OCI-LY7 (cell line): ENCODE data around the gene TM9SF1. TPM values are rescaled to one million over a fixed set of nuclear protein-coding genes. Genes with fewer than 3 reads are reported as not detected.

Source experiments
- BruUV-seq: library from RNA; stranded (reverse); fragments of 400-500 nt; replicated peaks from 2 replicates; lab custom pipeline; 2021; lab: Mats Ljungman, UMichigan
- CTCF ChIA-PET: fragments of 300-600 bp; sonication (Branson Sonifier 250); formaldehyde crosslinking; loops from one replicate; lab custom pipeline; 2022; ENCODE audit warnings: antibody characterized with exemption; ENCODE audit not compliant: unreplicated experiment; lab: Charles Lee
- POLR2A ChIA-PET: fragments of 300-600 bp; sonication (Branson Sonifier 250); formaldehyde crosslinking; loops from one replicate; lab custom pipeline; 2022; ENCODE audit warnings: antibody characterized with exemption; lab: Charles Lee
- DNase-seq: peaks from one replicate; pipeline ENCODE4 v3.0.0-alpha.2; 2015; ENCODE audit warnings: low spot score
- H2AFZ ChIP-seq: fragments of 200-600 bp; sonication (generic), shearing (Covaris generic); 2 replicates; pipeline ENCODE4 v1.6.1; 2014; ENCODE audit warnings: mild to moderate bottlenecking, antibody characterized with exemption, low read length, moderate library complexity
- H3K27ac ChIP-seq: fragments of 200-600 bp; sonication (generic); 2 replicates; pipeline ENCODE4 v1.5.1; 2014; ENCODE audit warnings: mixed run types, low read depth, mild to moderate bottlenecking, moderate library complexity, low read length, inconsistent platforms; ENCODE audit not compliant: poor library complexity, severe bottlenecking
- H3K36me3 ChIP-seq: fragments of 200-600 bp; sonication (generic); 2 replicates; pipeline ENCODE4 v1.6.1; 2014; ENCODE audit warnings: mild to moderate bottlenecking, antibody characterized with exemption, low read length, moderate library complexity, mixed read lengths; ENCODE audit not compliant: insufficient read depth
- H3K4me1 ChIP-seq: fragments of 200-600 bp; sonication (generic); 2 replicates; pipeline ENCODE4 v1.5.1; 2014; ENCODE audit warnings: mild to moderate bottlenecking, low read length; ENCODE audit not compliant: insufficient read depth, poor library complexity, severe bottlenecking
- H3K4me2 ChIP-seq: fragments of 200-600 bp; sonication (generic); 2 replicates; pipeline ENCODE4 v1.6.1; 2014; ENCODE audit warnings: mild to moderate bottlenecking, low read length
- H3K4me3 ChIP-seq: fragments of 200-600 bp; sonication (generic); 2 replicates; pipeline ENCODE4 v1.5.1; 2014; ENCODE audit warnings: mild to moderate bottlenecking, low read depth, low read length; ENCODE audit not compliant: poor library complexity, severe bottlenecking
- H3K79me2 ChIP-seq: fragments of 200-600 bp; sonication (generic); 2 replicates; pipeline ENCODE4 v1.6.1; 2016; ENCODE audit warnings: low read depth, mild to moderate bottlenecking, low read length, moderate library complexity, mixed read lengths; ENCODE audit not compliant: insufficient read depth
- H3K9me2 ChIP-seq: fragments of 200-600 bp; sonication (generic); 2 replicates; pipeline ENCODE4 v1.6.1; 2016; ENCODE audit warnings: mild to moderate bottlenecking, low read length, mixed read lengths; ENCODE audit not compliant: insufficient read depth
- H3K9me3 ChIP-seq: fragments of 200-600 bp; sonication (generic); 2 replicates; pipeline ENCODE4 v1.6.1; 2014; ENCODE audit warnings: mild to moderate bottlenecking, mixed run types, low read length, mixed read lengths
- H4K20me1 ChIP-seq: fragments of 200-600 bp; sonication (generic); 2 replicates; pipeline ENCODE4 v1.6.1; 2014; ENCODE audit warnings: mild to moderate bottlenecking, antibody characterized with exemption, low read length, moderate library complexity, mixed read lengths; ENCODE audit not compliant: insufficient read depth
- EZH2phosphoT487 ChIP-seq: fragments of 200-600 bp; sonication (generic); IDR thresholded peaks from 2 replicates; pipeline ENCODE4 v1.6.1; 2018; ENCODE audit warnings: low read depth, borderline replicate concordance, mild to moderate bottlenecking, mixed run types, antibody characterized with exemption, low read length, moderate library complexity, mixed read lengths
- intact Hi-C: fragments of 100-400 bp; cut with micrococcal nuclease; formaldehyde crosslinking; loops from one replicate; pipeline ENCODE4 v1.10.0; 2022; ENCODE audit not compliant: unreplicated experiment
- total RNA-seq, 2 experiments: library from RNA; depleted of rRNA in 1 of 2; stranded (reverse); fragments of >200 nt in 1 of 2; shearing (Covaris generic) in 1 of 2; gene quantifications; 2 replicates each; pipeline ENCODE4 v1.2.3, GENCODE V29; 2014 to 2022
- TF ChIP-seq, protein P1 (sequence below): fragments of 200-600 bp; sonication (generic); conservative IDR thresholded peaks from 2 replicates; pipeline ENCODE4 v1.5.1; 2014; ENCODE audit warnings: mild to moderate bottlenecking, antibody characterized with exemption, low read length, moderate library complexity, mixed read lengths

The TM9SF1 gene
- total RNA-seq, 2 experiments from 2014 or later = 23.4 to 27.8 TPM

DNA sequence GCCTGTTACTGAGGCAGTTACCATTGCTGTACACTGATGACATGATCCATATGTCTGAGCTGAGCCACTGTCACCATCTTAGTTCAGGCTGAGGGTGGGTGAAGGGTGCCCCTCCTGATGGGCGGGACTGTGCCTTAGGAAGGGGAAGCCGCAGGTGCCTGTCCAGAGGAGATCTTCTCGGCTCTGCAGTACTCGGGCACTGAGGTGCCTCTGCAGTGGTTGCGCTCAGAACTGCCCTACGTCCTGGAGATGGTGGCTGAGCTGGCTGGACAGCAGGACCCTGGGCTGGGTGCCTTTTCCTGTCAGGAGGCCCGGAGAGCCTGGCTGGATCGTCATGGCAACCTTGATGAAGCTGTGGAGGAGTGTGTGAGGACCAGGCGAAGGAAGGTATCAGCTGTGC is 44.2 kb downstream of the TM9SF1 start:
- intact Hi-C loops = no loop called here
- Histone ChIP-seq H2AFZ (no peak overlapping the region), H3K79me2 (peaks cover 10% of the 10 kb centered on the region; the same call in 1 of the 2 replicates), H3K9me3 (no peaks in the 10 kb centered on the region), H3K36me3 (peaks cover 56% of the 10 kb centered on the region), H3K4me2 (no peak overlapping the region), H3K9me2 (no peaks in the 10 kb centered on the region), H4K20me1 (no peaks in the 10 kb centered on the region), H3K4me1 (peaks cover 8% of the 10 kb centered on the region), H3K27ac (no peak overlapping the region), H3K4me3 (no peak overlapping the region)
- no peak for TF ChIP-seq EZH2phosphoT487
- TF ChIP-seq, protein P1, sequence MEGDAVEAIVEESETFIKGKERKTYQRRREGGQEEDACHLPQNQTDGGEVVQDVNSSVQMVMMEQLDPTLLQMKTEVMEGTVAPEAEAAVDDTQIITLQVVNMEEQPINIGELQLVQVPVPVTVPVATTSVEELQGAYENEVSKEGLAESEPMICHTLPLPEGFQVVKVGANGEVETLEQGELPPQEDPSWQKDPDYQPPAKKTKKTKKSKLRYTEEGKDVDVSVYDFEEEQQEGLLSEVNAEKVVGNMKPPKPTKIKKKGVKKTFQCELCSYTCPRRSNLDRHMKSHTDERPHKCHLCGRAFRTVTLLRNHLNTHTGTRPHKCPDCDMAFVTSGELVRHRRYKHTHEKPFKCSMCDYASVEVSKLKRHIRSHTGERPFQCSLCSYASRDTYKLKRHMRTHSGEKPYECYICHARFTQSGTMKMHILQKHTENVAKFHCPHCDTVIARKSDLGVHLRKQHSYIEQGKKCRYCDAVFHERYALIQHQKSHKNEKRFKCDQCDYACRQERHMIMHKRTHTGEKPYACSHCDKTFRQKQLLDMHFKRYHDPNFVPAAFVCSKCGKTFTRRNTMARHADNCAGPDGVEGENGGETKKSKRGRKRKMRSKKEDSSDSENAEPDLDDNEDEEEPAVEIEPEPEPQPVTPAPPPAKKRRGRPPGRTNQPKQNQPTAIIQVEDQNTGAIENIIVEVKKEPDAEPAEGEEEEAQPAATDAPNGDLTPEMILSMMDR = no peak
- ChIA-PET POLR2A (interaction anchor here (0.6 to 0.8 kb wide), 3 partner anchors 24 to 830 kb away, joined by 4 read pairs; partner anchors contain the start of genes DCAF11, NRL and PABPN1), CTCF (interaction anchor here (2.2 kb wide), 1 partner anchor 10 kb away, joined by 6 read pairs; the partner anchor contains the start of gene IRF9)
- no peak for DNase-seq
- no TSS peak for BruUV-seq

DNA sequence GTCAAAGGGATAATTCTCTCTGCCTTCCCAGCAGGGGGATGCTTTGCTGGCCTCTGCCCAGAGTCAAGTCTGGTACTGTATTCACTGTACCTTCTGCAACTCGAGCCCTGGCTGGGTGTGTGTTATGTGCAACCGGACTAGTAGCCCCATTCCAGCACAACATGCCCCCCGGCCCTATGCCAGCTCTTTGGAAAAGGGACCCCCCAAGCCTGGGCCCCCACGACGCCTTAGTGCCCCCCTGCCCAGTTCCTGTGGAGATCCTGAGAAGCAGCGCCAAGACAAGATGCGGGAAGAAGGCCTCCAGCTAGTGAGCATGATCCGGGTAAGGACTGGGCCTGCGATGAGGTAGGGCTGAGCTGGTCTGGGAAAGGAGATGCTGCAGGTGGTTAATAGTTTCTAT is 44.7 kb downstream of the TM9SF1 start:
- CTCF ChIA-PET = interaction anchor here (2.2 kb wide), 1 partner anchor 11 kb away, joined by 6 read pairs; the partner anchor contains the start of gene IRF9
- H3K79me2 ChIP-seq = peaks cover 14% of the 10 kb centered on the region; the same call in 1 of the 2 replicates
- no peaks in the 10 kb centered on the region for H3K9me3 ChIP-seq
- peaks cover 11% of the 10 kb centered on the region for H3K4me1 ChIP-seq
- POLR2A ChIA-PET = interaction anchor here (0.6 to 1.1 kb wide), 2 partner anchors 55 to 829 kb away, joined by 3 to 4 read pairs; partner anchors contain the start of gene PABPN1
- peaks cover 51% of the 10 kb centered on the region for H3K36me3 ChIP-seq
- no peak overlapping the region for H2AFZ ChIP-seq
- H3K4me2 ChIP-seq = no peak overlapping the region
- no peaks in the 10 kb centered on the region for H4K20me1 ChIP-seq
- intact Hi-C loops = no loop called here
- TF ChIP-seq EZH2phosphoT487 = no peak
- TF ChIP-seq, protein P1 = no peak
- no peak for DNase-seq
- H3K4me3 ChIP-seq = no peak overlapping the region
- no TSS peak for BruUV-seq
- H3K27ac ChIP-seq = no peak overlapping the region
- H3K9me2 ChIP-seq = no peaks in the 10 kb centered on the region

DNA sequence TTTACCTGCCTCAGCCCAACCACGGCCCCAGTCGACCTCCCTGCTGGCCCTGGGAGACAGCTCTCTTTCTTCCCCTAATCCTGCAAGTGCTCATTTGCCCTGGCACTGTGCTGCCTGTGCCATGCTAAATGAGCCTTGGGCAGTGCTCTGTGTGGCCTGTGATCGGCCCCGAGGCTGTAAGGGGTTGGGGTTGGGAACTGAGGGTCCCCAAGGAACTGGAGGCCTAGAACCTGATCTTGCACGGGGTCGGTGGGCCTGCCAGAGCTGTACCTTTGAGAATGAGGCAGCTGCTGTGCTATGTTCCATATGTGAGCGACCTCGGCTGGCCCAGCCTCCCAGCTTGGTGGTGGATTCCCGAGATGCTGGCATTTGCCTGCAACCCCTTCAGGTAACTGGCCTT is 45.2 kb downstream of the TM9SF1 start:
- peaks cover 49% of the 10 kb centered on the region for H3K36me3 ChIP-seq
- H4K20me1 ChIP-seq = no peaks in the 10 kb centered on the region
- ChIA-PET CTCF (interaction anchor here (2.2 kb wide), 1 partner anchor 11 kb away, joined by 6 read pairs; the partner anchor contains the start of gene IRF9), POLR2A (interaction anchor here (1.1 kb wide), 1 partner anchor 55 kb away, joined by 3 read pairs; no protein-coding TSS in a partner anchor)
- H3K79me2 ChIP-seq = peaks cover 19% of the 10 kb centered on the region; the same call in 1 of the 2 replicates
- H3K4me1 ChIP-seq = peaks cover 16% of the 10 kb centered on the region
- H3K9me2 ChIP-seq = no peaks in the 10 kb centered on the region
- no peak for DNase-seq
- no peak for TF ChIP-seq EZH2phosphoT487
- TF ChIP-seq, protein P1 = no peak
- intact Hi-C loops = no loop called here
- BruUV-seq = no TSS peak
- no peak overlapping the region for H2AFZ ChIP-seq
- H3K4me2 ChIP-seq = no peak overlapping the region
- H3K27ac ChIP-seq = no peak overlapping the region
- H3K9me3 ChIP-seq = no peaks in the 10 kb centered on the region
- H3K4me3 ChIP-seq = no peak overlapping the region
